Measurements from ENCODE around the gene KREMEN1.

The KREMEN1 gene

GRCh38 chr22:29134448-29134847 is 61.6 kb downstream of the KREMEN1 start:
- no peak for DNase-seq

DNA sequence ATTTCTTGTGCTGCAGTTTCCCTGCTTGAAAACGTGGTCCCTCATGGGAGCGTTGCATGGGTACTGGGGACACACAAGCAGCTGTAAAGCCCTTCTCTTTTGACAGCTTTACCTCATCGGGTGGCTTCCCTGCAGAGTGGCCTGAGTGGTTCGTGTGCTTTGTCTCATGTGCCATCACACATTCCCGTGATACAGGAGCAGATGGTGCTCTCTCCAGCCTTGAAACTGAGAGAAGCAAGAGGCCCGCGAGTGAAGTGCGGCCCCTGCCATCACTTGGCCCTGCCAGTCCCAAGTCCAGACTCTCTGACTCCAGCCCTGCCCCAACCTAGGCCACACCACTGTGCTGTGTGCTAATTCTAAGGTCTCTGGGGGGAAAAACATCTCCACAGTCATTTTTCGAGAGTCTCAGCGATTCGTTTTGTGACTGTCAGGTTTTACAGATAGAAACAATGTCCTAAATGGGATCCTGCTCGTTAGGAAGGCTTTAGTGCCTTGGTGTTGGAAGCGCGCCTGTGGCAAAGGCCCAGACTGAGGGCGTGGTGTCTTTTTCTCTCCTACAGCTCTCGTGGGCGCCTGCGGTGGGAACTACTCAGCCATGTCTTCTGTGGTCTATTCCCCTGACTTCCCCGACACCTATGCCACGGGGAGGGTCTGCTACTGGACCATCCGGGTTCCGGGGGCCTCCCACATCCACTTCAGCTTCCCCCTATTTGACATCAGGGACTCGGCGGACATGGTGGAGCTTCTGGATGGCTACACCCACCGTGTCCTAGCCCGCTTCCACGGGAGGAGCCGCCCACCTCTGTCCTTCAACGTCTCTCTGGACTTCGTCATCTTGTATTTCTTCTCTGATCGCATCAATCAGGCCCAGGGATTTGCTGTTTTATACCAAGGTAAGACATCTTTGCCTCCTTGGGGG is 64.2 kb downstream of the KREMEN1 start:
- no peak for DNase-seq

GRCh38 chr22:29138556-29139305 is 65.9 kb downstream of the KREMEN1 start:
- no peak for DNase-seq

GRCh38 chr22:29139965-29140782 is 67.3 kb downstream of the KREMEN1 start:
- no peak for DNase-seq

DNA sequence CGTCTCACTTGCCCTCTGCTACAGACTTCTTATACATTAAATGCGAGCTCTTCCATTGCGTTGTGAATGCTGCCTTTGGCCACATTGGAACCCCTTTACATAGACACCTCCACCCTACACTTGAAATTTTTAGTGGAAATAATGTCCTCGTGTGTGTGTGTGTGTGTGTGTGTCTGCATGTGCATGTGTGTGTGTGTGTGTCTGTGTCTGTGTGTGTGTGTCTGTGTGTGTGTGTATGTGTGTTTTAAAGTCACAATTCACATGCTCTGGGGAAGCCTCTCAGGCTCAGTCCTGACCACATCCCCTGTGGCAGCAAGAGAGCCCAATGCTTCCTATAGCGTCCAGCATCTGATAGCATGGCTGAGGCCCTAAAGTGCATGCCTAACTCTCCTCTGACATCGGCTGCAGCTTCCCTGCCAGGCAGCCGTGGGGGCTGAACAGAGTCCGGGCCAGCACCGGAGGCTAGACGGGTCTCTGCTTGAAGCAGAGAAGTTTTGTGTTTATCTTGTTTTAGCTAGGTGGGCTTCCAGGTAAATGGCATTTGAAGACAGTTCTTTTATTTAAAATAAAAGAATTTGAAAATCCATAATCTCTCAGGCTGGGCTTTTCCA is 68.3 kb downstream of the KREMEN1 start:
- no peak for DNase-seq

DNA sequence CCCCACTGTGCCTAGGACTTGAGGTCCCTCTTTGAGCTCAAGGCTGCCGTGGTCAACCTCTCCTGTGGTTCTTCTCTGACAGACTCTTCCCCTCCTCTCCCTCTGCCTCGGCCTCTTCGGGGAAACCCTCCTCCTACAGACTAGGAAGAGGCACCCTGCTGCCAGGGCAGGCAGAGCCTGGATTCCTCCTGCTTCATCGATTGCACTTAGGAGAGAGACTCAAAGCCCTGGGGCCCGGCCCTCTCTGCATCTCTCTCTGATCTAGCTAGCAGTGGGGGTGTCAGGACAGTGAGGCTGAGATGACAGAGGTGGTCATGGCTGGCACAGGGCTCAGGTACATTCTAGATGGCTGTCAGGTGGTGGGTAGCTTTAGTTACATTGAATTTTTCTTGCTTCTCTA is 69.3 kb downstream of the KREMEN1 start:
- DNase-seq: no peak

GRCh38 chr22:29143941-29144785 is 71.3 kb downstream of the KREMEN1 start:
- no peak for DNase-seq

DNA sequence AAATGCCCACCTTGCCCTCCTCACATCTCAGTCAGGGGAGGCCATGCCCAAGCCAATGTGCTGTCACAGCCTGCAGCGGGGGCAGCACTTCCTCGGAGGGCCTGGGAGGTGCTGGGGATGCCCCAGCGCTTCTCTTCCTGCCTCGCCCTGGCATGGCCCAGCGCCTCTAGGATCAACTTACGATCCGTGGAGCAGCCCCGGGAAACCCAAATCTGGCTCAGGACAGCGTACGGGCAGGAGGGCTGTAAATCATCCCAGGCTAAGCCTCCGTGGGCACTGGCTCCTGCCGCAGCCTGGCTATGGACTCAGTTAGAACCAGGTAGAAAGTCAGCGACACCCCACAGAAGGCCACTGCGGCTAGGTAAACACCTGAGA is 71.9 kb downstream of the KREMEN1 start:
- no peak for DNase-seq

DNA sequence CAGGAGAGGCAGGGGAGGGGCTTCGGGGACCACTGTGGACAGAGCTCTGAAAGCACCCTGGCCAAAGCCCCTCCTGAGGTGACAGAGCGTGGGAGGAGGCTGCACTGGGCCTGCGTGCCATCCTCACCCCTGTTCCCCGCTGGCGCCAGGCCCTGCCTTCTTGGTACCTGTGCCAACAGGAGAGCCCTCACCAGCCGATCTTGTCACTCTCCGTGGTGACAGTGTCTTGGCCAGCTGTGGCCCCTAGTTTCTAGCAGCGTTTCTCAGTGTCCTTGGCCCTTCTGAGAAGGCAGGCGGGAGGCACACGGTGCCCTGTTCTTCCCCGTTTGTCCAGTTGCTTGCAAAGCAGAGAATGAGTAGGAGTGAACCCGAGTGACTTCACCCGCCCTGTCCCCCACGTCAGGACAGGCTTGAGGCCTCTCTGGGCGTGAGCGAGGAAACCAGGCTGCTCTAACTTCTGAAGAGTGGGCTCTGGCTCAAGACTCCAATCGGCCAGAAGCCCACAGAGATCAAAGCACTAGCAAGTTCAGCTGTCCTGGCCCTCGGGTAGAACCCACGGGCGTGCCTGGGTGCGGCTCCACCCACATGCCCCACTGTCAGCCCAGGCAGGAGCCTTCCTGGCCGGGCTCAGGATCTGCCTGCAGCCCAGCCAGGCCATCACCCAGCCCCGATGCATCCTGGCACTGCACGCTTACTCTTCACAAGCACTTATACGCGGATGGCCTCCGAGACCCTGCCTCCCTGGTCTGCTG is 72.7 kb downstream of the KREMEN1 start:
- no peak for DNase-seq

DNA sequence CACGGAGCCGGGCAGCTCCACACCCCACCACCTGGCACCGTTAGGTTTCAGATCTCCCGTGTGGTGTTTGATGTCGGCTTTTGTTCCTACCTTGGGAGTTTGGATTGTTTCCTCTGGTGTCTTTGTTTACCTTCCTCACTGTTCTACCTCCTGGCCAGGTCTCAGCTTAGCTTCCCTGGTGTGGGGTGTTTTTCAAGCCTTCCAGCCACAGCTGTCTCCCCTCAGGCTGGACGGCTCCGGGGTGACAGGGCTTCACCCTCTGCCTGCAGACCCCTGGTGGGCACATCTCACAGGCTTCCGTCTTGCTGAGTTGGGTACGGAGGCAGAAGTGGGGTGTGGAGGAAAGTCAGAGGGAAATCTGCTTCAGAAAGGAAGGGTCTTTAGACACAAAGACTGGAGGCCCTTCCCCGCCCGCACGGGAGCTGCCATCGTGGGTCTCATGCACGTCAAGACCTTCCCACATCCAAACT is 73.3 kb downstream of the KREMEN1 start:
- DNase-seq: no peak

- no peak for DNase-seq
These were observed 73.9 kb downstream of the KREMEN1 start for GRCh38 chr22:29146771-29147170.

- DNase-seq: no peak
These were observed 74.6 kb downstream of the KREMEN1 start for GRCh38 chr22:29147331-29147899.

GRCh38 chr22:29148036-29148435 is 75.2 kb downstream of the KREMEN1 start:
- DNase-seq: no peak

GRCh38 chr22:29148826-29149225 is 76.0 kb downstream of the KREMEN1 start:
- no peak for DNase-seq

DNA sequence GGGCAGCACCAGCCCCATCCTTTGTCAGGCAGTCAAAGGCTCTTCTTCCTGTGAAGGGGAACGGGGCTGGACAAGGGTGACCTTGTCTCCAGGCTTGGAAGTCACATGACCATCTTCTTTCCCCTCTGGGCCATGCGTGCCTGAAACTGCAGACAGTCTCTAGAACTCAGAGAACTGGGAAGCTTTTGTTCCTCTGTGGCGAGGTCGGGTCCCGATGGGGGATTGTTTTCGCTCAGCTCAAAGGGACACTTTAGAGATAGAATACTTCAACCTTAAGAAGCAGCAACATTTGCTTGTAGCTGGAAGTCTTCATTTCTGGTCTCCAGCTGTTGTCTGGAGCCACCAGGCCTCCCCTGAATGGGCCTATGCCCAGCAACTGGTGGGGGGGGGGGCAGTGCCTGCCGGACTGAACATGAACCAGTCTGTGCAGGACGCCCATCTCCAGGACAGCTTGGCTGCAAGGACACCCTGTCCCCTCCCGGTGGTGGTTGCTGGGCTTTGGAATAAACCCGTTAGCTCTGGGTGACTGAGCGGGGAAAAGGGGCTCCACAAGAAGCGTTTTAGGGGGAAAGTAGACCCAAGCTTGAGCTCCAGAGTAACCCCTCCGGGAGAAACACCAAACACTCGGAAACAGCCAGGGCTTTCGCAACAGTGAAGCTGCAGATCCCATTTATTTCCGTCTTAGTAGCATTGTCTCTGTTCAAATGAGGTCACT is 77.2 kb downstream of the KREMEN1 start:
- DNase-seq: no peak

- DNase-seq: no peak
These were observed 77.9 kb downstream of the KREMEN1 start for GRCh38 chr22:29150701-29151100.

DNA sequence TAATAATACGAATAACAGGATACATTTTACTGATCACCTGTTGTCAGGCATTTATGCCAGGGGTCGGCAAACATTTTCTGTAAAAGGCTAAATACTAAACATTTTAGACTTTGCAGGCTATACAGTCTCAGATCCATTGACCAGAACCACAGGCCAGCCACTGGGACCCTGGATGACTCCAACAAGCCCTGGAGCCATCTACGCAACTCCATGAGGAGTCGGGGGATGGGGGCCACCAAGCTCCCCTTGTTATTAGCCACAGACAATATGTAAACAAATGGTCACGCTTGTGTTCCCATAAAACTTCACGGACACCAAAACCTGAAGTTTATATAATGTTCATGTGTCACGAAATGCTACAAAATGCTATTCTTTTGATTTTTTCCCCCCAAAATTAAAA is 78.5 kb downstream of the KREMEN1 start:
- DNase-seq: no peak

- DNase-seq: no peak
These were observed 79.5 kb downstream of the KREMEN1 start for GRCh38 chr22:29152045-29152953.

All from cortex of kidney (tissue), 1 donor.